Heart left ventricle (tissue), 13 donors: Measurements from ENCODE around the gene AKAP6.

Source experiments
- POLR2A ChIP-seq, 2 donors: fragments of 450-650 bp; IDR thresholded peaks; one replicate each; pipeline ENCODE4 v1.6.1; 2017; ENCODE audit warnings: antibody characterized with exemption in 2 of 2, mild to moderate bottlenecking in 2 of 2, moderate library complexity in 2 of 2
- TF ChIP-seq, protein P1 (sequence below), 12 donors: fragments of 200-600 bp; sonication (generic) in 4 of 12; IDR thresholded peaks; one replicate each; pipeline versions ENCODE4 v1.5.0 to v1.8.0; 2018 to 2022; ENCODE audit warnings: antibody characterized with exemption in 12 of 12, mild to moderate bottlenecking in 5 of 12
- donor health status: ischemic (EF 13 %, LVEDD 7.1; RV severe dilation, severe dysfunction).
- donor health status: DM: no; HTN: yes; CAD: no.
- donor health status: DM: no; HTN: no; CAD: no.
- donor health status: ischemic (EF 25% LVEDD 6.9; RV normal size, moderate dysfunction).
- donor health status: ischemic (EF 25% LVEDD 5.7; RV mildly dilated, moderate dysfunction).
- donor health status: ischemic (EF 35%, LVEDD 5.7; RV mildly dilated, moderate dysfunction).
- donor health status: nonischemic (EF 11% LVEDD 7.7; RV severe dilation, severe dysfunction).
- donor health status: DM: yes; HTN: yes; CAD: no.
- donor health status: PGD.
- donor health status: ischemic (EF 29% LVEDD 5.4; RV normal size, mild dysfunction).
- donor health status: nonischemic (EF 23%, LVEDD 6.1; RV moderate dilation, normal function).

DNA sequence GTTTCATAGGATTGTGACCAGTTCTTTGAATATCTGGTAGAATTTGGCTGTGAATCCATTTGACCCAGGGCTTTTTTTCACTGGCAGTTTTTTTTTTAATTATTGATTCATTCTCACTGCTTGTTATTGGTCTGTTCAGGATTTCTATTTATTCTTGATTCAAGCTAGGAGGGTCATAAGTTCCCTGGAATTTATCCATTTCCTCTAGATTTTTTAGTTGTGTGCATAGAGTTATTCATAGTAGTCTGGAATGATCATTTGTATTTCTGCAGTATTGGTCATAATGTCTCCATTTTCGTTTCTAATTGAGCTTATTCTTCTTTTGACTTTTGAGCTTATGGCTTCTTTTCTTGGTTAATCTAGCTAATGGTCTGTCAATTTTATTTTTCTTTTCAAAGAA lies 291.6 kb downstream of the AKAP6 start:
- TF ChIP-seq, protein P1, sequence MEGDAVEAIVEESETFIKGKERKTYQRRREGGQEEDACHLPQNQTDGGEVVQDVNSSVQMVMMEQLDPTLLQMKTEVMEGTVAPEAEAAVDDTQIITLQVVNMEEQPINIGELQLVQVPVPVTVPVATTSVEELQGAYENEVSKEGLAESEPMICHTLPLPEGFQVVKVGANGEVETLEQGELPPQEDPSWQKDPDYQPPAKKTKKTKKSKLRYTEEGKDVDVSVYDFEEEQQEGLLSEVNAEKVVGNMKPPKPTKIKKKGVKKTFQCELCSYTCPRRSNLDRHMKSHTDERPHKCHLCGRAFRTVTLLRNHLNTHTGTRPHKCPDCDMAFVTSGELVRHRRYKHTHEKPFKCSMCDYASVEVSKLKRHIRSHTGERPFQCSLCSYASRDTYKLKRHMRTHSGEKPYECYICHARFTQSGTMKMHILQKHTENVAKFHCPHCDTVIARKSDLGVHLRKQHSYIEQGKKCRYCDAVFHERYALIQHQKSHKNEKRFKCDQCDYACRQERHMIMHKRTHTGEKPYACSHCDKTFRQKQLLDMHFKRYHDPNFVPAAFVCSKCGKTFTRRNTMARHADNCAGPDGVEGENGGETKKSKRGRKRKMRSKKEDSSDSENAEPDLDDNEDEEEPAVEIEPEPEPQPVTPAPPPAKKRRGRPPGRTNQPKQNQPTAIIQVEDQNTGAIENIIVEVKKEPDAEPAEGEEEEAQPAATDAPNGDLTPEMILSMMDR (IDR thresholded peaks at IDR 0.05): no peak
- TF ChIP-seq POLR2A (IDR thresholded peaks at IDR 0.05): no peak
